Gastrocnemius medialis (tissue), 4 donors: ENCODE measurements around the gene PAK1.

ENCODE experiments used
- POLR2A ChIP-seq, 2 donors: fragments of 450-650 bp; IDR thresholded peaks; one replicate each; pipeline ENCODE4 v1.6.1; 2017; ENCODE audit warnings: antibody characterized with exemption in 2 of 2, mild to moderate bottlenecking in 2 of 2, moderate library complexity in 2 of 2
- TF ChIP-seq, protein P1 (sequence below), 5 experiments: fragments of 450-650 bp in 3 of 5; fragments of 200-600 bp in 2 of 5; sonication (generic) in 2 of 5; IDR thresholded peaks in 4 of 5; conservative IDR thresholded peaks in 1 of 5; 1 replicate in 4 of 5; 2 replicates in 1 of 5; pipeline ENCODE4 v1.5.1; 2016 to 2019; ENCODE audit warnings: antibody characterized with exemption in 5 of 5, mild to moderate bottlenecking in 3 of 5, moderate library complexity in 3 of 5

GRCh38 chr11:77322506-77322905 lies 151.4 kb downstream of the PAK1 start:
- TF ChIP-seq, protein P1, sequence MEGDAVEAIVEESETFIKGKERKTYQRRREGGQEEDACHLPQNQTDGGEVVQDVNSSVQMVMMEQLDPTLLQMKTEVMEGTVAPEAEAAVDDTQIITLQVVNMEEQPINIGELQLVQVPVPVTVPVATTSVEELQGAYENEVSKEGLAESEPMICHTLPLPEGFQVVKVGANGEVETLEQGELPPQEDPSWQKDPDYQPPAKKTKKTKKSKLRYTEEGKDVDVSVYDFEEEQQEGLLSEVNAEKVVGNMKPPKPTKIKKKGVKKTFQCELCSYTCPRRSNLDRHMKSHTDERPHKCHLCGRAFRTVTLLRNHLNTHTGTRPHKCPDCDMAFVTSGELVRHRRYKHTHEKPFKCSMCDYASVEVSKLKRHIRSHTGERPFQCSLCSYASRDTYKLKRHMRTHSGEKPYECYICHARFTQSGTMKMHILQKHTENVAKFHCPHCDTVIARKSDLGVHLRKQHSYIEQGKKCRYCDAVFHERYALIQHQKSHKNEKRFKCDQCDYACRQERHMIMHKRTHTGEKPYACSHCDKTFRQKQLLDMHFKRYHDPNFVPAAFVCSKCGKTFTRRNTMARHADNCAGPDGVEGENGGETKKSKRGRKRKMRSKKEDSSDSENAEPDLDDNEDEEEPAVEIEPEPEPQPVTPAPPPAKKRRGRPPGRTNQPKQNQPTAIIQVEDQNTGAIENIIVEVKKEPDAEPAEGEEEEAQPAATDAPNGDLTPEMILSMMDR (IDR thresholded peaks at IDR 0.05 in 4 of 5, conservative IDR thresholded peaks at IDR 0.05 in 1 of 5): no peak
- TF ChIP-seq POLR2A (IDR thresholded peaks at IDR 0.05): no peak
